ENCODE data around the gene SNX15.
A peak's percentile ranks its signal among the peaks of the same experiment; 100 is the strongest.
"Not testable (repeated sequence)": the region's sequence is repeated elsewhere in the genome, so short reads cannot be mapped to it uniquely, and the experiment has no call there.

The SNX15 gene

DNA sequence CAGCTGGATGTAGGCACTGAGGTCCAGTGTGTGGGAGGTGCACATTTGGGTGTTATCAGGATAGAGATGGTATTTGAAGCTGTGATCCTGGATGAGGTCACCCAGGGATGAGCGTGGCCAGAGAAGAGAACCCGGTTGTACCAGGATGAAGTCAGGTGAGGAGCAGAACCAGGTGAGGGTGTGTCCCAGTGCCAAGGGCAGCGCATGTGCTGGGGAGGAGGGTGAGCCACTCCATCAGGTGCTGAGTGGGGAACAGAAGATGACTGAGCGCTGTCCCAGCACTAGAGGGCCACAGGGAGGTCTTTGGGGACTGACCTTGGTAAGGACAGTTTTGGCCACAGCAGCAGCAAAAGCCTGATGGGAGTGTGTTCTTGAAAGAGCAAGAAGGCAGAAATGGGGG, 10.5 kb upstream of the SNX15 start:
- no peak for DNase-seq

- DNase-seq: no peak
Measured at GRCh38 chr11:65017937-65018336, 9.3 kb upstream of the SNX15 start.

GRCh38 chr11:65019824-65020223, 7.4 kb upstream of the SNX15 start:
- no peak for DNase-seq

GRCh38 chr11:65021003-65021402, 6.2 kb upstream of the SNX15 start:
- DNase-seq: no peak

DNA sequence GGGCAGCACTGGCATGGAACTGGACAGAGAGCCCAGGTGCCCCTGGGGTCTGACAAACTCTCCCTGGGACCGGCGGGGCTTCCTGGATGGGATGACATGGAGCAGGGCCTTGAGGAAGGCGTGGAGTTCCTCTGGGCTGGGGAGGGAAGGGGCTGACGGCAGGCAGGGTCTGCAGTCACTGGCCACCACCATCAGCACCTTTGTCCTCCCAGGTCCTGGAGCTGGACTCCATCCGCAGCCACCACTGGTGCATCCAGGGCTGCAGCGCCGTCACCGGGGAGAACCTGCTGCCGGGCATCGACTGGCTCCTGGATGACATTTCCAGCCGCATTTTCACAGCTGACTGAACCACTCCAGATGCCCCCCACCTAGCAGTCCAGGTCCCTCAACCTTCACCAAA, 5.7 kb upstream of the SNX15 start:
- DNase-seq: no peak

DNA sequence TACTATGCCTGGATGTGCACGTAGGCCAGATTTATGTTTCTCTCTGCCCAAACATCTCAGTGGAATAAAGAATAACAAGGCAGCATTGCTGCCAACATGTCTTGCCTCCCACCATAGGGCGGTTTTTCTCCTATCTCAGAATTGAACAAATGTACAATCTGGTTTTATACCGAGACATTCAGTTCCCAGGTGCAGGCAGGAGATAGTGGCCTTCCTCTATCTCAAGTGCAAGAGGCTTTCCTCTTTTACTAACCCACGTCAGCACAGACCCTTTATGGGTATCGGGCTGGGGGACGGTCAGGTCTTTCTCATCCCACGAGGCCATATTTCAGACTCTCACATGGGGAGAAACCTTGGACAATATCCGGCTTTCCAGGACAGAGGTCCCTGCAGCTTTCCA, 3.7 kb upstream of the SNX15 start:
- DNase-seq: not testable (repeated sequence)

- DNase-seq: no peak
Measured at GRCh38 chr11:65026810-65027209, 429 bp upstream of the SNX15 start.

GRCh38 chr11:65032216-65032615, 5.0 kb downstream of the SNX15 start:
- DNase-seq: no peak

DNA sequence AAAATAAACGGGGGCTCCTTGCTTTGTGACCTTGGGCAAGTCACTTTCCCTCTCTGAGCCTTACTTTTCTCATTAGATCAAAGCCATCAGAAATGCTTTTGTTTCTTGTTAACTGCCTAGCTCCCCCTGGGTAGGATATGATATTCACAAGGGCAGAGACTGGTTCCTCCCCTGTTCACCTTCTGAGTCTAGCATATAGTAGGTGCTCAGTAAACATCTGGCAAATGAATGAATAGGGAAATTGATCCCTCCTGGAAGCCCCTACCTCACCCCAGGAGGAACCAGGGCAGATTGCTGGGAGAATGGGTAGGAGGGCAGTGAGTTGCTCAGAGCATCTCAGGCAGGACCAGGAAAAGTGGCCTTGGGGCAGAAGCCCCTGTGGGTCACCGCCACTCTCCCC, 7.2 kb downstream of the SNX15 start:
- no peak for DNase-seq

GRCh38 chr11:65035579-65035978, 8.3 kb downstream of the SNX15 start:
- DNase-seq: no peak

GRCh38 chr11:65036931-65037330, 9.7 kb downstream of the SNX15 start:
- no peak for DNase-seq

DNA sequence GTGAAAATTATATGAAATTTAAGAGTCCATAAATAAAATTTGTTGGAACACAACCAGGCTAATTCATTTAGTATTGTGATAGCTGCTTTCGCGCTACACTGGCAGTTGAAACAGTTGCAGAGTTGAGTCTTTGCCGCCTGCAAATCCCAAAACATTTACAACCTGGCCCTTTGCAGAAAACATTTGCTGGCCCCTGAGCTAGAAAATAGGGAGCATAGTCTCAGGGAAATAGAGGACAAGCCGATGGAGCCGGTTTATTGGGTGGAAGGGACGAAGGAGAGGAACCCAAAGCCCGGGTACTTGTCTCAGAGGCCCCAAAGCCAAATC, 13.2 kb downstream of the SNX15 start:
- no peak for DNase-seq

DNA sequence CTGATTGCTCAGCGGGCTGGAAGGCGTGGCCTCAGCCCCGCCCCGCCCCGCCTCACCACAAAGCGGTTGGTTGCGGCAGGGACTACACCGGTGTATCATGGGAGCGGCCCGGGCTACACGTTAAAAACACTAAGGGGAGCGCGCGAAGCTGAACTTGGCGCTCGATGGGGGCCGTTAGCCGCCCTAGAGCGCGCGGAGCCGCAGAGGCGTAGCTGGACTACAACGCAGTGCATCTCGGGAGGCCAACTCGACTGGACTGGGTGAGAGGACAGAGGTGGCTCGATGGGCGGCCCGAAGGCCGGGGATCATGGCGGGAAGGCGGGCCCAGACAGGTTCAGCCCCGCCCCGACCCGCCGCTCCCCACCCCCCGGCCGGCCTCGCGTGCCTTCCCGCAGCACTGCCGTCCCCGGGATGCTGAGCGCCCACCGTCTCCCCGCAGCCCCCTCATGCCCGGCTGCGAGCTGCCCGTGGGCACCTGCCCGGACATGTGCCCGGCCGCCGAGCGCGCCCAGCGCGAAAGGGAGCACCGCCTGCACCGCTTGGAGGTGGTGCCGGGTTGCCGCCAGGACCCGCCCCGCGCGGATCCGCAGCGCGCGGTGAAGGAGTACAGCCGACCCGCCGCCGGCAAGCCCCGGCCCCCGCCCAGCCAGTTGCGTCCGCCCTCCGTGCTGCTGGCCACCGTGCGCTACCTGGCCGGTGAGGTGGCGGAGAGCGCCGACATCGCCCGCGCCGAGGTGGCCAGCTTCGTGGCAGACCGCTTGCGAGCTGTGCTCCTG, 13.8 kb downstream of the SNX15 start, which contains the start of gene SAC3D1:
Gene SAC3D1, plus strand, starts transcription at position 364 of the 776 bp plus-strand sequence. Its CDS starts 83 bp downstream, at position 447.
- DNase-seq: peak; percentile 86

GRCh38 chr11:65042891-65043290, 15.7 kb downstream of the SNX15 start:
- DNase-seq: no peak

DNA sequence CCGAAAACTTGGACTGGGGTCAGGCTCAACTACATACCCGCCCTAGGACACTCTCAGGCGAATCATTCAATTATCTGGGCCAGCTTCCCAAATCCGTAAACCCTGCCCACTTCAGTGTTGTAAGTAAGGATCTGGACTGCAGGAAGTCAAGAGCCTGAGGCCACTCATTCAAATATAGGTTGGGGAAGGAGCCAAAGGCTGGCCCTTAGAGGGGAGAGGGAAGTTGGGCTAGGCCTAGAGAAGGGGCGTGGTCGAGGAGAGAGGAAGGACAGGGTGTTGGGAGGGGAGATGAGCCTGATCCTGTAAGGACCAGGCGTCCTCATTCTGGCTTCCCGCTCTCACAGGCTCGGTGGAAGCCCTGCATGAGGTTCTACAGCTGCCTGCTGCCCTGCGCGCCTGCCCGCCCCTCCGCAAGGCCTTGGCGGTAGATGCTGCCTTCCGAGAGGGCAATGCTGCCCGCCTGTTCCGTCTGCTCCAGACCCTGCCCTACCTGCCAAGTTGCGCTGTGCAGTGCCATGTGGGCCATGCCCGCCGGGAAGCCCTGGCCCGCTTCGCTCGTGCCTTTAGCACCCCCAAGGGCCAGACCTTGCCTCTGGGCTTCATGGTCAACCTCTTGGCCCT, 16.8 kb downstream of the SNX15 start:
- DNase-seq: no peak

- no peak for DNase-seq
Measured at GRCh38 chr11:65045061-65045460, 17.8 kb downstream of the SNX15 start.

- no peak for DNase-seq
Measured at GRCh38 chr11:65045728-65046127, 18.5 kb downstream of the SNX15 start.

GRCh38 chr11:65047581-65048422, 20.6 kb downstream of the SNX15 start:
- DNase-seq: peak; percentile 34

GRCh38 chr11:65051398-65051858, 24.2 kb downstream of the SNX15 start:
- DNase-seq: no peak

DNA sequence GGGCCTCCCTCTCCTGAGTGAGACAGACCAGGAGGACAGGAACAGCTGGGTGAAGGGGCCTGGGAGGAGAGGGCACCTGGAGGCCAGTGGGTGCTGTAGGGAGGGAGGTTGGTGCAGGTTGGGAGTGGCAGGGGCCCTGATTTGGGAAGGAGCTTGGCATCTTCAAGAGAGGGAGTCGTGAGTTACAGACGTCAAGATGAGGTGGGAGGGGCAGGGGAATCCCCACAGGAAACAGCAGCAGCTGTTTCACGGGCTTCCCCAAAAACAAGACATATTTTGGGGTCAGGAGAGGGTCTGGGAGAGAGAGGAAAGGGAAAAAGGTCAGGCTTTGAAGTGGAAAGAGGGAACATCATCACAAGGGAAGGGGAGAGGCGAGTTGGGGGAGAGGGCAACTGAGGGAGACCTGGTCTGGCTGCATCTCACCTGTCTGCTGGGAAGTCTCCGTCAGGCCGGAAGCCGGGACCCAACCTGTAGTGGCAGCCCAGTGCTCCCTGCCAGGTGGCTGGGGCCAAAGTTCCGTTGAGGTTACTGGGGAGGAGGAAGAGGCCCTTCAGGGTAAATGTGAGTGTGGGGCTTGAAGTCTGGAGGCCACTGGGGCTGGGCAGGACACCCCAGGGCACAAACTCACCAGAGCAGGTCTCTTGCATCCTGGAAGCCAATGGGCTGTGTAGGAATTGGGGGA, 26.7 kb downstream of the SNX15 start:
- no peak for DNase-seq

GRCh38 chr11:65055538-65055937, 28.3 kb downstream of the SNX15 start:
- no peak for DNase-seq

DNA sequence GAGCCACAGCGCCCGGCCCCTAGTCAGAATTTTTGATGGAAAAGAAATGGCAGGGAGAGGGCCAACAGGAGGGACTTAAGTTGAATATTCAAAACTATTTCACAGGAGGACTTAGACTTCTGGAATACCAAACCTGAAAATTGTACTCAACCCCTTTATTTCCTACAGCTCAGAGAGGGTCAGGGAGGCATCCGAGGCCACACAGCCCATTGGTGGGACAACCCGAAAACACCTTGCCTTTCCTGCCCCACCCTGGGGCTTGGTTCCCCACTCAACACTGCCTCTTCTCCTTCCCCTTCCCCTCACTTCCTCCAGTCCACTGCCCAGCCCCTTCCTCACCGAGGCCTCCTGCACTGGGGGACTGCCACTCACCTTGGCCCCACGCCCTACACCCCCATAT, 29.8 kb downstream of the SNX15 start:
- no peak for DNase-seq

- DNase-seq: no peak
Measured at GRCh38 chr11:65057526-65057925, 30.3 kb downstream of the SNX15 start.
